Stimulated activated CD4-positive, alpha-beta T cell treated with anti-CD3 and anti-CD28 coated beads, Interleukin-1b, Interleukin-23, amount 100 ng/mL, for 1 hour (primary cell): ENCODE results near the gene TET2.

Source experiments
- DNase-seq, 2 donors: peaks; one replicate each; pipeline ENCODE4 v3.0.0-alpha.2; 2020; ENCODE audit warnings: low read depth in 2 of 2

Gene TET2

GRCh38 chr4:105234582-105234981 lies 87.9 kb downstream of the TET2 start:
- no peak for DNase-seq

- DNase-seq: no peak
Measured at GRCh38 chr4:105236202-105236915, 89.7 kb downstream of the TET2 start.

- DNase-seq: no peak
Measured at GRCh38 chr4:105236916-105237311, 90.2 kb downstream of the TET2 start.

GRCh38 chr4:105240037-105240436 lies 93.4 kb downstream of the TET2 start:
- DNase-seq: no peak

GRCh38 chr4:105241451-105241850 lies 94.8 kb downstream of the TET2 start:
- DNase-seq: no peak

GRCh38 chr4:105243446-105243845 lies 96.8 kb downstream of the TET2 start:
- no peak for DNase-seq

GRCh38 chr4:105246712-105247111 lies 100.0 kb downstream of the TET2 start:
- DNase-seq: no peak

GRCh38 chr4:105248613-105249012 lies 101.9 kb downstream of the TET2 start:
- no peak for DNase-seq

- DNase-seq: no peak
Measured at GRCh38 chr4:105257817-105258495, 111.3 kb downstream of the TET2 start.

GRCh38 chr4:105265689-105266088 lies 119.0 kb downstream of the TET2 start:
- no peak for DNase-seq

GRCh38 chr4:105267280-105267679 lies 120.6 kb downstream of the TET2 start:
- DNase-seq: no peak

- DNase-seq: no peak
Measured at GRCh38 chr4:105272002-105272401, 125.3 kb downstream of the TET2 start.

- no peak for DNase-seq
Measured at GRCh38 chr4:105273230-105273629, 126.6 kb downstream of the TET2 start.

GRCh38 chr4:105274090-105274489 lies 127.4 kb downstream of the TET2 start:
- DNase-seq: no peak

GRCh38 chr4:105274504-105274903 lies 127.8 kb downstream of the TET2 start:
- no peak for DNase-seq

- DNase-seq: no peak
Measured at GRCh38 chr4:105276361-105277104, 129.9 kb downstream of the TET2 start.

- no peak for DNase-seq
Measured at GRCh38 chr4:105277702-105278101, 131.0 kb downstream of the TET2 start.

GRCh38 chr4:105279314-105279713 lies 132.6 kb downstream of the TET2 start:
- no peak for DNase-seq

- no peak for DNase-seq
Measured at GRCh38 chr4:105280338-105281123, 133.9 kb downstream of the TET2 start.

GRCh38 chr4:105281124-105281415 lies 134.4 kb downstream of the TET2 start:
- no peak for DNase-seq

GRCh38 chr4:105282489-105282888 lies 135.8 kb downstream of the TET2 start:
- DNase-seq: no peak

GRCh38 chr4:105283501-105283900 lies 136.8 kb downstream of the TET2 start:
- DNase-seq: no peak
